ENCODE measurements around the gene WIZ. TPM values are rescaled to one million over a fixed set of nuclear protein-coding genes. Genes with fewer than 3 reads are reported as not detected.

Gene WIZ
- total and polyA plus RNA-seq, 2 of the 8 experiments (the other 6 are each of a cell fraction or from before 2014, with no cell fraction given): 12.5 to 33.2 TPM

GRCh38 chr19:15372470-15372869 is 77.3 kb downstream of the WIZ start:
- H3K56ac ChIP-seq (replicated peaks; ENCODE audit: insufficient read length, low read depth, low read length): no peak overlapping the region
- FAIRE-seq: no peak
- H2BK12ac ChIP-seq (ENCODE audit: low read depth, low read length): no peak overlapping the region
- H2BK20ac ChIP-seq (ENCODE audit: low read length): no peak overlapping the region
- H3K4ac ChIP-seq (replicated peaks; ENCODE audit: insufficient read length, low read depth, low read length): no peak overlapping the region
- H4K5ac ChIP-seq (ENCODE audit: insufficient read length, low read depth, low read length): no peak overlapping the region
- H3K18ac ChIP-seq (ENCODE audit: extremely low read depth, low read length): no peak overlapping the region
- H3K23ac ChIP-seq (ENCODE audit: insufficient read length): no peak overlapping the region
- no peaks in the 10 kb centered on the region for H3K9me3 ChIP-seq (ENCODE audit: insufficient read depth in 2 of 2, low read depth in 1 of 2, low read length in 1 of 2)
- no peak overlapping the region for H4K91ac ChIP-seq (replicated peaks; ENCODE audit: insufficient read length, low read length)
- no peak overlapping the region for H4K8ac ChIP-seq (ENCODE audit: extremely low read depth, insufficient read depth, low read length)
- no peak overlapping the region for H2AFZ ChIP-seq (ENCODE audit: low read length)
- peaks cover 25 to 53% of the 10 kb centered on the region in 2 experiments for H3K79me2 ChIP-seq (ENCODE audit: control insufficient read depth in 1 of 2, insufficient read depth in 2 of 2, low read length in 2 of 2)
- no peaks in the 10 kb centered on the region for H3K23me2 ChIP-seq (ENCODE audit: low read depth, low read length)
- no peak overlapping the region for H2BK5ac ChIP-seq (ENCODE audit: low read depth, low read length)
- WGBS, 2 experiments (ENCODE audit: extremely low coverage in 1 of 2, insufficient coverage in 1 of 2, insufficient read length in 1 of 2, insufficient replicate concordance in 2 of 2, low coverage in 1 of 2, low lambda C conversion rate in 2 of 2, missing lambda C conversion rate in 1 of 2): 99% methylated on average over 14 of the region's 14 CpGs; no CpG with 5 or more reads in 1 of the 2 experiments
- H3K14ac ChIP-seq (ENCODE audit: insufficient read length): no peak overlapping the region
- no peak overlapping the region for H2BK15ac ChIP-seq (ENCODE audit: low read length)
- DNase-seq (ENCODE audit: low read depth in 1 of 2, low spot score in 2 of 2): no peak
- no peak overlapping the region for H3K4me2 ChIP-seq (ENCODE audit: insufficient read depth in 1 of 2, low read depth in 2 of 2, low read length in 2 of 2)
- CTCF ChIA-PET (ENCODE audit: partially characterized antibody): interaction anchor here (0.8 to 1.6 kb wide), 3 partner anchors 13 to 121 kb away, joined by 3 to 4 read pairs (median 3); no protein-coding TSS in a partner anchor
- H3K4me3 ChIP-seq (ENCODE audit: extremely low read depth in 1 of 4, insufficient read depth in 2 of 4, low read depth in 3 of 4, low read length in 4 of 4): no peak overlapping the region
- no peaks in the 10 kb centered on the region for H3K27me3 ChIP-seq (replicated peaks in 1 of 4; ENCODE audit: control insufficient read depth in 3 of 4, extremely low read depth in 1 of 4, insufficient read depth in 3 of 4, low read length in 3 of 4)
- no peak overlapping the region for H2AK5ac ChIP-seq (ENCODE audit: low read depth, low read length)
- POLR2A ChIA-PET (ENCODE audit: partially characterized antibody): no interaction called here
- H3K4me1 ChIP-seq (replicated peaks in 1 of 4; ENCODE audit: control insufficient read depth in 3 of 4, insufficient read depth in 4 of 4, low read length in 3 of 4): no peaks in the 10 kb centered on the region; a peak in 2 of 7 replicates
- H3K79me1 ChIP-seq (ENCODE audit: low read depth, low read length): peaks cover 24% of the 10 kb centered on the region
- H2BK120ac ChIP-seq (replicated peaks; ENCODE audit: low read depth, low read length): no peak overlapping the region
- H3K27ac ChIP-seq (ENCODE audit: low read depth, low read length): no peak overlapping the region
- H3K36me3 ChIP-seq (ENCODE audit: control insufficient read depth in 2 of 4, insufficient read depth in 4 of 4, low read length in 3 of 4): peaks cover 21 to 60% (median 42%) of the 10 kb centered on the region in 4 experiments
- H4K20me1 ChIP-seq (replicated peaks in 1 of 2; ENCODE audit: control insufficient read depth in 1 of 2, insufficient read depth in 2 of 2, low read length in 2 of 2): peaks cover 7 to 33% of the 10 kb centered on the region in 2 experiments
- no peak overlapping the region for H3K9ac ChIP-seq (replicated peaks in 1 of 4; ENCODE audit: extremely low read depth in 1 of 4, low read depth in 3 of 4, low read length in 3 of 4)
- TF ChIP-seq SIN3A (conservative IDR thresholded peaks at IDR 0.05 in 1 of 2, IDR thresholded peaks at IDR 0.05 in 1 of 2; ENCODE audit: low read depth in 1 of 2, low read length in 2 of 2) (no peak), BRCA1 (IDR thresholded peaks at IDR 0.05; ENCODE audit: low read depth, low read length) (no peak), TCF12 (IDR thresholded peaks at IDR 0.05; ENCODE audit: low read depth, low read length) (no peak), SIRT6 (IDR thresholded peaks at IDR 0.05; ENCODE audit: low read length) (no peak), CHD1 (IDR thresholded peaks at IDR 0.05; ENCODE audit: low read depth, low read length) (no peak), KDM5A (IDR thresholded peaks at IDR 0.05; ENCODE audit: low read length) (no peak), ATF3 (IDR thresholded peaks at IDR 0.05; ENCODE audit: insufficient read depth, low read depth, low read length) (no peak), GABPA (IDR thresholded peaks at IDR 0.05; ENCODE audit: borderline replicate concordance, insufficient read depth, low read length) (no peak), CBX8 (IDR thresholded peaks at IDR 0.05; ENCODE audit: borderline replicate concordance, low read depth, low read length) (no peak), SAP30 (IDR thresholded peaks at IDR 0.05; ENCODE audit: insufficient read depth, insufficient replicate concordance, low read length) (no peak), USF2 (IDR thresholded peaks at IDR 0.05; ENCODE audit: low read length) (no peak), EGR1 (IDR thresholded peaks at IDR 0.05; ENCODE audit: borderline replicate concordance, low read depth, low read length) (no peak), HDAC6 (IDR thresholded peaks at IDR 0.05; ENCODE audit: low read depth, low read length) (no peak)

All from H1 (cell line).